Peyer's patch (tissue), 4 donors: ENCODE data around the gene SLC7A6. TPM values are rescaled to one million over a fixed set of nuclear protein-coding genes. Genes with fewer than 3 reads are reported as not detected.
"Not testable (repeated sequence)": the region's sequence is repeated elsewhere in the genome, so short reads cannot be mapped to it uniquely, and the experiment has no call there.

Experiments used
- DNase-seq, 3 donors: peaks; one replicate each; pipeline ENCODE4 v3.0.0-alpha.2; 2017 to 2019
- H3K27ac ChIP-seq, 4 donors: fragments of 200-600 bp; sonication (generic); one replicate each; pipeline ENCODE4 v1.5.1; 2016 to 2019
- H3K27me3 ChIP-seq, 2 donors: fragments of 200-600 bp; sonication (generic); one replicate each; pipeline ENCODE4 v1.5.1; 2019
- H3K36me3 ChIP-seq, 3 donors: fragments of 200-600 bp; sonication (generic); one replicate each; pipeline ENCODE4 v1.5.1; 2016 to 2019
- H3K4me1 ChIP-seq, 4 donors: fragments of 200-600 bp; sonication (generic); one replicate each; pipeline ENCODE4 v1.5.1; 2016 to 2019
- H3K4me3 ChIP-seq, 4 donors: fragments of 200-600 bp; sonication (generic); 1 replicate in 3 of 4; 2 replicates in 1 of 4; pipeline ENCODE4 v1.5.1; 2016 to 2019; ENCODE audit warnings: mild to moderate bottlenecking in 1 of 4
- H3K9me3 ChIP-seq, 4 donors: fragments of 200-600 bp; sonication (generic); one replicate each; pipeline ENCODE4 v1.5.1; 2016 to 2019; ENCODE audit warnings: mild to moderate bottlenecking in 1 of 4
- POLR2A ChIP-seq, 2 donors: fragments of 450-650 bp; IDR thresholded peaks; one replicate each; pipeline ENCODE4 v1.5.1; 2017; ENCODE audit warnings: antibody characterized with exemption in 2 of 2, mild to moderate bottlenecking in 2 of 2, moderate library complexity in 2 of 2
- total RNA-seq, 4 donors: library from RNA; depleted of rRNA; stranded (reverse); fragments of >200 nt; gene quantifications; one replicate each; pipeline ENCODE4 v1.1.0, GENCODE V29; 2016
- TF ChIP-seq, protein P1 (sequence below), 6 experiments: fragments of 450-650 bp in 4 of 6; fragments of 200-600 bp in 2 of 6; sonication (generic) in 1 of 6; IDR thresholded peaks; one replicate each; pipeline ENCODE4 v1.5.1; 2017 to 2019; ENCODE audit warnings: antibody characterized with exemption in 6 of 6, mild to moderate bottlenecking in 3 of 6, moderate library complexity in 1 of 6

Gene SLC7A6
- total RNA-seq, 4 donors from 2014 or later: 19.9 to 83.3 (median 46.4) TPM

DNA sequence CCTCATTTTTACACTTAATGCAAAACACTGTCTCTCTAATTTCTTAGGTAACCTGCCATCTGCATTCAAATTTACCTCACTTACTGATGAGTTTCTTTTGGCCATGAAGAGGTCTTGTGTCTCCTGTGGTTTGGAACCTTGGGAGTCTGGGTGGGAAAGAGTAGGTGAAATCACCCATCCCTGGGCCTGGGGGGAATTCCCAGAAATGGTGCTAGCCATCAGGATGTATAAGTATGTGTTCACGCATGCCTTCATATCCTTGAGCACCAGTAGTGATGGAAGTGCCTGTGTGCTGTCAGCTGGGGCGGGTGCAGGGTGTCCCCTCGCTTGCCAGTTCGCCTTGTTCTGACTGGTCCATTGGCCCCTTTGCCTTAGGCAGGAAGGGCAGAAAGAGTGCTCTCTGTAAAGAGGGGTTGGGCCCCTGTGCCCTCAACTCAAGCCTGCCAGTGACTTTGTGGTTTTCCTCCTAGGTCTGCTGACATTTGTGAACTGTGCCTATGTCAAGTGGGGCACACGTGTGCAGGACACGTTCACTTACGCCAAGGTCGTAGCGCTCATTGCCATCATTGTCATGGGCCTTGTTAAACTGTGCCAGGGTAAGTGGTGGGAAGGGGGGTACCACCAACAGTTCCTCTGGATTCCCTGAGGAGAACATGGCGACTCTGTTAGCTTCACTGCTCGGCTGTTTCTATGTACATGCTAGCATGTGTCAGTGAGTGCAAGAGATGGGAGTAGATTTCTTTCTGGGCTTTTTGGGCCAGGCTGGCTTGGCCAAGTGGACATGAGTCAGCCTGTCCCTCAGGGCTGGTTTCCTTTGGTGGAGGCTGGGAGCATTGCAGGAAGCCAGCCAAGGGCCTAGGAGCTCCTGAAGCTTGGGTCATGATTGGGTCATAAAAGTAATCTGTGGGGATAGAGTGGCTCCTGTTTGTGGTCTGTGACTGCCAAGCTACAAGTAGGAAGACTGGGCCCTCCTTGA lies 23.2 kb downstream of the SLC7A6 start:
- H3K9me3 ChIP-seq: no peaks in the 10 kb centered on the region
- H3K4me1 ChIP-seq: peaks cover 0 to 49% (median 32%) of the 10 kb centered on the region in 4 donors
- H3K36me3 ChIP-seq: peaks cover 0 to 46% (median 0%) of the 10 kb centered on the region in 3 donors
- TF ChIP-seq, protein P1, sequence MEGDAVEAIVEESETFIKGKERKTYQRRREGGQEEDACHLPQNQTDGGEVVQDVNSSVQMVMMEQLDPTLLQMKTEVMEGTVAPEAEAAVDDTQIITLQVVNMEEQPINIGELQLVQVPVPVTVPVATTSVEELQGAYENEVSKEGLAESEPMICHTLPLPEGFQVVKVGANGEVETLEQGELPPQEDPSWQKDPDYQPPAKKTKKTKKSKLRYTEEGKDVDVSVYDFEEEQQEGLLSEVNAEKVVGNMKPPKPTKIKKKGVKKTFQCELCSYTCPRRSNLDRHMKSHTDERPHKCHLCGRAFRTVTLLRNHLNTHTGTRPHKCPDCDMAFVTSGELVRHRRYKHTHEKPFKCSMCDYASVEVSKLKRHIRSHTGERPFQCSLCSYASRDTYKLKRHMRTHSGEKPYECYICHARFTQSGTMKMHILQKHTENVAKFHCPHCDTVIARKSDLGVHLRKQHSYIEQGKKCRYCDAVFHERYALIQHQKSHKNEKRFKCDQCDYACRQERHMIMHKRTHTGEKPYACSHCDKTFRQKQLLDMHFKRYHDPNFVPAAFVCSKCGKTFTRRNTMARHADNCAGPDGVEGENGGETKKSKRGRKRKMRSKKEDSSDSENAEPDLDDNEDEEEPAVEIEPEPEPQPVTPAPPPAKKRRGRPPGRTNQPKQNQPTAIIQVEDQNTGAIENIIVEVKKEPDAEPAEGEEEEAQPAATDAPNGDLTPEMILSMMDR (IDR thresholded peaks at IDR 0.05): no peak
- TF ChIP-seq POLR2A (IDR thresholded peaks at IDR 0.05): no peak
- H3K27ac ChIP-seq: peak overlapping the region; percentile 7 to 79 (median 12)
- DNase-seq: peak in 2 of 3 donors; percentile 46 to 62
- no peaks in the 10 kb centered on the region for H3K27me3 ChIP-seq
- no peak overlapping the region for H3K4me3 ChIP-seq

- H3K9me3 ChIP-seq: no peaks in the 10 kb centered on the region
- no peaks in the 10 kb centered on the region for H3K27me3 ChIP-seq
- peaks cover 0 to 45% (median 28%) of the 10 kb centered on the region in 4 donors for H3K4me1 ChIP-seq
- H3K27ac ChIP-seq: peak overlapping the region in 3 of 4 donors; percentile 7 to 79 (median 13)
- H3K4me3 ChIP-seq: no peak overlapping the region
- DNase-seq: no peak
- TF ChIP-seq, protein P1 (IDR thresholded peaks at IDR 0.05): no peak
- no peak for TF ChIP-seq POLR2A (IDR thresholded peaks at IDR 0.05)
- peaks cover 0 to 45% (median 0%) of the 10 kb centered on the region in 3 donors for H3K36me3 ChIP-seq
Observed at GRCh38 chr16:68288252-68288650, 23.9 kb downstream of the SLC7A6 start.

- Histone ChIP-seq H3K27ac (peak overlapping the region in 2 of 4 donors; percentile 7 to 58), H3K4me1 (peaks cover 0 to 39% (median 27%) of the 10 kb centered on the region in 4 donors), H3K36me3 (peaks cover 0 to 50% (median 0%) of the 10 kb centered on the region in 3 donors)
- H3K4me3 ChIP-seq, H3K27me3 ChIP-seq, DNase-seq, H3K9me3 ChIP-seq: not testable (repeated sequence)
Observed at GRCh38 chr16:68288796-68289195, 24.5 kb downstream of the SLC7A6 start.

GRCh38 chr16:68289202-68289601 lies 24.9 kb downstream of the SLC7A6 start:
- TF ChIP-seq, protein P1 (IDR thresholded peaks at IDR 0.05): no peak
- no peak for TF ChIP-seq POLR2A (IDR thresholded peaks at IDR 0.05)
- Histone ChIP-seq H3K27ac (peak overlapping the region in 3 of 4 donors; percentile 10 to 58 (median 35)), H3K36me3 (peaks cover 0 to 54% (median 0%) of the 10 kb centered on the region in 3 donors)

DNA sequence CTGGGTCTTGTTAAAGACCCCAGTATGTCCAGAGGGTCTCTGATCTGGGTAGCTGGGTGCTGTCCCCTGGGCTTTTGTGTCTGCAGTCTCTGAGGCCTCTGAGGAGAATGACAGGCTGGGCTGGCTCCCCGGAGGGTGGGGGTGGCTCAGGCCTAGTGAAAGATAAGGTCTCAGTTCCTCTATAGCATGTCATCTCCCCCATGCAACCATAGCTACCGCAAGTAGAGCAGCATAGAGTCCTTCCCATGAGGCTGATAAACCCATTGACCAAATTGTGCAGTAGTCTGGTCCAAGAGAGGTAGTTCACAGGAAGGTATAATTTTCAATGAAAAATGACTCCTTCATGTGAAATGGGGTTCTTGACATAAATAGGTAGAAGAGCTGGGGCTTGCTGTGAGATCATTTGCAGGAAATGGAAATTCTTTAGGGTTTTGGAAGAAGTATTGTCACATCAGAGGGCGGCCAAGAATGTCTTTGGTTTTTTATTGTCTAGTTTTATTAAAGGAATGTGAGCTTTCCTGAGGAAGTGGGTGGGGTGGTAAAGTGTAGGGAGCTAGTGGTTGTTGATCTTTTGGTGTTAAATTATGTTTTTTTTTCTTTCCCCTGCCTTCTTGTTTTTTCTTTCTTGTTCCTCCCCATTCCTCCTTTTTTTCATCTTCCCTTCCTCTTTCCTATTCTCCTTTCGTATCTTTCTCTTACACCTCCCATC lies 25.4 kb downstream of the SLC7A6 start:
- peaks cover 0 to 36% (median 21%) of the 10 kb centered on the region in 4 donors for H3K4me1 ChIP-seq
- DNase-seq: peak in 2 of 3 donors; percentile 66 to 72

More at GRCh38 chr16:68289202-68289601, 24.9 kb downstream of the SLC7A6 start:
- peaks cover 0 to 36% (median 23%) of the 10 kb centered on the region in 4 donors for H3K4me1 ChIP-seq
- H3K27me3 ChIP-seq: no peaks in the 10 kb centered on the region
- H3K9me3 ChIP-seq: no peaks in the 10 kb centered on the region
- H3K4me3 ChIP-seq: no peak overlapping the region
- no peak for DNase-seq

More for the DNA sequence above, 25.4 kb downstream of the SLC7A6 start:
- H3K9me3 ChIP-seq: no peaks in the 10 kb centered on the region
- TF ChIP-seq POLR2A (IDR thresholded peaks at IDR 0.05): no peak
- TF ChIP-seq, protein P1 (IDR thresholded peaks at IDR 0.05): no peak
- peak overlapping the region in 3 of 4 donors; percentile 10 to 58 (median 35) for H3K27ac ChIP-seq
- no peaks in the 10 kb centered on the region for H3K27me3 ChIP-seq
- H3K4me3 ChIP-seq: no peak overlapping the region
- H3K36me3 ChIP-seq: peaks cover 0 to 59% (median 0%) of the 10 kb centered on the region in 3 donors
